Measurements from ENCODE around the gene ARL15. TPM values are rescaled to one million over a fixed set of nuclear protein-coding genes. Genes with fewer than 3 reads are reported as not detected.

ARL15 gene
- total and polyA plus RNA-seq, 4 donors, result 5.0 to 24.8 (median 13.3) TPM

- Histone ChIP-seq H3K9me3 (ENCODE audit: control insufficient read depth in 4 of 4, low read length in 3 of 4) (no peaks in the 10 kb centered on the region), H3K27ac (ENCODE audit: low read depth in 1 of 2, low read length in 2 of 2) (no peak overlapping the region), H3K4me1 (ENCODE audit: control insufficient read depth in 4 of 4, insufficient read depth in 4 of 4, low read length in 3 of 4) (no peaks in the 10 kb centered on the region), H3K9ac (ENCODE audit: low read depth in 1 of 2, low read length in 2 of 2) (no peak overlapping the region), H3K27me3 (ENCODE audit: control insufficient read depth in 4 of 4, insufficient read depth in 4 of 4, low read length in 3 of 4) (no peaks in the 10 kb centered on the region), H3K36me3 (ENCODE audit: control insufficient read depth in 4 of 4, insufficient read depth in 3 of 4, low read depth in 1 of 4, low read length in 3 of 4) (no peaks in the 10 kb centered on the region), H3K4me3 (ENCODE audit: low read depth in 1 of 3, low read length in 3 of 3) (no peak overlapping the region)
- TF ChIP-seq JUND (IDR thresholded peaks at IDR 0.05), result no peak
- no peak for TF ChIP-seq RAD21 (IDR thresholded peaks at IDR 0.05)
- no peak for TF ChIP-seq YY1 (IDR thresholded peaks at IDR 0.05)
- no peak for TF ChIP-seq REST (IDR thresholded peaks at IDR 0.05)
- no peak for TF ChIP-seq FOXA2 (IDR thresholded peaks at IDR 0.05)
- no peak for TF ChIP-seq GABPA (IDR thresholded peaks at IDR 0.05 in 1 of 2, conservative IDR thresholded peaks at IDR 0.05 in 1 of 2)
- TF ChIP-seq TAF1 (conservative IDR thresholded peaks at IDR 0.05), result no peak
- no peak for TF ChIP-seq NR2F2 (IDR thresholded peaks at IDR 0.05)
- no peak for TF ChIP-seq ATF3 (IDR thresholded peaks at IDR 0.05)
- TF ChIP-seq RXRA (IDR thresholded peaks at IDR 0.05), result no peak
- TF ChIP-seq FOXA1 (IDR thresholded peaks at IDR 0.05), result no peak
- no peak for TF ChIP-seq MAX (IDR thresholded peaks at IDR 0.05)
- DNase-seq (ENCODE audit: low spot score), result no peak
- WGBS, result 66% methylated on average over 3 of the region's 3 CpGs
These were observed 226.5 kb downstream of the ARL15 start for GRCh38 chr5:54083851-54084250.

GRCh38 chr5:54083245-54083644, 227.1 kb downstream of the ARL15 start:
- WGBS, result 99% methylated on average over 1 of the region's 1 CpG
- H3K36me3 ChIP-seq (ENCODE audit: control insufficient read depth in 4 of 4, insufficient read depth in 3 of 4, low read depth in 1 of 4, low read length in 3 of 4), result no peaks in the 10 kb centered on the region
- no peak for TF ChIP-seq RAD21 (IDR thresholded peaks at IDR 0.05)
- no peak overlapping the region for H3K9ac ChIP-seq (ENCODE audit: low read depth in 1 of 2, low read length in 2 of 2)
- H3K27me3 ChIP-seq (ENCODE audit: control insufficient read depth in 4 of 4, insufficient read depth in 4 of 4, low read length in 3 of 4), result no peaks in the 10 kb centered on the region
- no peaks in the 10 kb centered on the region for H3K4me1 ChIP-seq (ENCODE audit: control insufficient read depth in 4 of 4, insufficient read depth in 4 of 4, low read length in 3 of 4)
- no peaks in the 10 kb centered on the region for H3K9me3 ChIP-seq (ENCODE audit: control insufficient read depth in 4 of 4, low read length in 3 of 4)
- no peak overlapping the region for H3K27ac ChIP-seq (ENCODE audit: low read depth in 1 of 2, low read length in 2 of 2)
- no peak for DNase-seq (ENCODE audit: low spot score)
- no peak overlapping the region for H3K4me3 ChIP-seq (ENCODE audit: low read depth in 1 of 3, low read length in 3 of 3)

- H3K4me3 ChIP-seq (ENCODE audit: low read depth in 1 of 3, low read length in 3 of 3), result no peak overlapping the region
- H3K27ac ChIP-seq (ENCODE audit: low read depth in 1 of 2, low read length in 2 of 2), result no peak overlapping the region
- H3K9me3 ChIP-seq (ENCODE audit: control insufficient read depth in 4 of 4, low read length in 3 of 4), result no peaks in the 10 kb centered on the region
- no peak overlapping the region for H3K9ac ChIP-seq (ENCODE audit: low read depth in 1 of 2, low read length in 2 of 2)
- no peaks in the 10 kb centered on the region for H3K36me3 ChIP-seq (ENCODE audit: control insufficient read depth in 4 of 4, insufficient read depth in 3 of 4, low read depth in 1 of 4, low read length in 3 of 4)
- no peaks in the 10 kb centered on the region for H3K27me3 ChIP-seq (ENCODE audit: control insufficient read depth in 4 of 4, insufficient read depth in 4 of 4, low read length in 3 of 4)
- no peak for DNase-seq (ENCODE audit: low spot score)
- H3K4me1 ChIP-seq (ENCODE audit: control insufficient read depth in 4 of 4, insufficient read depth in 4 of 4, low read length in 3 of 4), result no peaks in the 10 kb centered on the region
- 97% methylated on average over 1 of the region's 1 CpG for WGBS
- TF ChIP-seq SP1 (IDR thresholded peaks at IDR 0.05) (no peak), GABPA (IDR thresholded peaks at IDR 0.05 in 1 of 2, conservative IDR thresholded peaks at IDR 0.05 in 1 of 2) (no peak), YY1 (IDR thresholded peaks at IDR 0.05) (no peak), RAD21 (IDR thresholded peaks at IDR 0.05) (no peak), HNF4A (conservative IDR thresholded peaks at IDR 0.05) (no peak), RXRA (IDR thresholded peaks at IDR 0.05) (no peak), HNF4G (IDR thresholded peaks at IDR 0.05) (no peak), JUND (IDR thresholded peaks at IDR 0.05) (no peak), NR2F2 (IDR thresholded peaks at IDR 0.05) (no peak), CTCF (IDR thresholded peaks at IDR 0.05; ENCODE audit: low read depth, low read length, missing input control) (no peak), FOXA1 (IDR thresholded peaks at IDR 0.05) (no peak), TAF1 (conservative IDR thresholded peaks at IDR 0.05) (no peak), ZBTB33 (IDR thresholded peaks at IDR 0.05) (no peak), FOXA2 (IDR thresholded peaks at IDR 0.05) (no peak), REST (IDR thresholded peaks at IDR 0.05) (no peak)
These were observed 229.0 kb downstream of the ARL15 start for GRCh38 chr5:54081415-54081814.

All from liver (tissue), 9 donors.